ENCODE data around the gene NSD1.
A peak's percentile ranks its signal among the peaks of the same experiment; 100 is the strongest.

NSD1 gene

DNA sequence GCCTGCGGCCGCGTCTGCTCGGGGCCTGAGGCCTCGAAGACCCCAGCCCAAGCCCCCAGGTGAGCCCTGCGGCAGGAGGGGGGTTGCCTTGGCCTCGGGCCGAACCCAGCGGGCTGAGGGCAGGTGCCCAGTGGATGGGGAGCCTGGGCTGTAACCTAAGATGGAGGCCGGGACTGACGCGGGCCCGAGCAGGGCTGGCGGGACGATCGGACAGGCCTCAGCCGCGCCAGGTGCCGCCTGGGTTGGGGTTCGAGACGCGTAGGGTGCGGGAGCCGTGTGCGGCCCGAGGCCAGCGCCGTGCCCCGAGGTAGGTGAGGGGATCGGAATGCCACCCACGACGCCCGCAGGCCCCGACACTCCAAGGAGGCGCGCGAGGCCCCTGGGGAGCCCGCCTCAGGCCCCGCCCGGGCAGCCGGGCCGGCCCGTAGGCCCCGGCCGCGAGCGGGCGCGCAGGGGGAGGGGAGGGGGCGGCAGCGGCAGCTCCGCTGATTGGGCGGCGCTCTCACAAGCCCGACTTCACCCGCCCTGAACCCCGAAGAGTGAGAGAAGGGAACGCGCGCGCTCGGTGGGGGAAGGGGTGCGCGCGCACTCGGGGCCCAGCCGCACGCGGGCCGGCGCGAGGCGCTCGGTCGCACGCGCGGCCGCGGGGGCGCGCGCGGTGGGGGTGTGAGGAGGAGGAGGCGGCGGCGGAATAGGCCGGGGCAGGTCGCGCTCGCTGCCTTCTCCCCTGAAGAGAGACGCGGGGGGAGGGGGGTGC is at the start of gene NSD1:
TSS of gene NSD1 (plus strand) at position 678 of the 757 bp plus-strand sequence. CDS start 1,331 bp downstream, outside the sequence.
- peaks cover 26 to 42% of the 10 kb centered on the region in 2 donors for H3K4me1 Mint-ChIP-seq
- H3K27ac Mint-ChIP-seq, result peak within 1 kb of the TSS; percentile 93
- DNase-seq, result peak; percentile 86
- H3K36me3 Mint-ChIP-seq, result peaks cover 12 to 14% of the 10 kb centered on the region in 2 donors
- H3K9me3 Mint-ChIP-seq, result no peaks in the 10 kb centered on the region
- peak within 1 kb of the TSS; percentile 89 to 91 for H3K4me3 Mint-ChIP-seq
- H3K27me3 Mint-ChIP-seq, result no peaks in the 10 kb centered on the region
- peak; percentile 75 to 79 for ATAC-seq (replicated peaks)

DNA sequence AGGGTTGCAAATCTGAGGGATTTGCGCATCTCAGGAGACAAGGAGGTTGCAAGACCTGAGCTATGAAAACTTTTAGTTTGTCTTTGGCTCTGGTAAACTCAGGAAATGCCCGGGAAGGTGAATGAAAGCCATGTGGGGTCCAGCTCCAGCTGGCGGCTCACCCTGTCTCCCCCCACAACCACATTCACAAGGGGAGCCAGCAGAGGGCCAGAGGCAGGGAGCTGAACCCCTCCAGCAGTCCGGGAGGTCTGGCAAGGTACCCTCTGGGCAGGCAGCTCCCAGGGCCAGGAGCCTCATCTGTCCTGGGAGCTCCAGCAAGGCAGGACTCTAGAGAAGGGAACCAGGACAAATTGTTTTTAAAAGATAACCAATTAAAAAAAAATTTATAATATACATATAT is 49.4 kb upstream of the NSD1 start:
- H3K4me1 Mint-ChIP-seq, result peaks cover 19 to 22% of the 10 kb centered on the region in 2 donors

GRCh38 chr5:177085985-177086653 is 47.5 kb upstream of the NSD1 start:
- ATAC-seq (replicated peaks) (no peak), DNase-seq (peak; percentile 12)
- Mint-ChIP-seq H3K4me3 (peak overlapping the region; percentile 72 to 73), H3K27ac (peak overlapping the region; percentile 0), H3K9me3 (no peaks in the 10 kb centered on the region), H3K36me3 (no peaks in the 10 kb centered on the region), H3K27me3 (peaks cover 17 to 28% of the 10 kb centered on the region in 2 donors), H3K4me1 (peaks cover 19 to 22% of the 10 kb centered on the region in 2 donors)

More for the DNA sequence above, 49.4 kb upstream of the NSD1 start:
- no peak for ATAC-seq (replicated peaks)
- Mint-ChIP-seq H3K27me3 (peaks cover 14 to 28% of the 10 kb centered on the region in 2 donors), H3K27ac (no peak overlapping the region), H3K4me3 (no peak overlapping the region), H3K36me3 (no peaks in the 10 kb centered on the region), H3K9me3 (no peaks in the 10 kb centered on the region)
- no peak for DNase-seq

DNA sequence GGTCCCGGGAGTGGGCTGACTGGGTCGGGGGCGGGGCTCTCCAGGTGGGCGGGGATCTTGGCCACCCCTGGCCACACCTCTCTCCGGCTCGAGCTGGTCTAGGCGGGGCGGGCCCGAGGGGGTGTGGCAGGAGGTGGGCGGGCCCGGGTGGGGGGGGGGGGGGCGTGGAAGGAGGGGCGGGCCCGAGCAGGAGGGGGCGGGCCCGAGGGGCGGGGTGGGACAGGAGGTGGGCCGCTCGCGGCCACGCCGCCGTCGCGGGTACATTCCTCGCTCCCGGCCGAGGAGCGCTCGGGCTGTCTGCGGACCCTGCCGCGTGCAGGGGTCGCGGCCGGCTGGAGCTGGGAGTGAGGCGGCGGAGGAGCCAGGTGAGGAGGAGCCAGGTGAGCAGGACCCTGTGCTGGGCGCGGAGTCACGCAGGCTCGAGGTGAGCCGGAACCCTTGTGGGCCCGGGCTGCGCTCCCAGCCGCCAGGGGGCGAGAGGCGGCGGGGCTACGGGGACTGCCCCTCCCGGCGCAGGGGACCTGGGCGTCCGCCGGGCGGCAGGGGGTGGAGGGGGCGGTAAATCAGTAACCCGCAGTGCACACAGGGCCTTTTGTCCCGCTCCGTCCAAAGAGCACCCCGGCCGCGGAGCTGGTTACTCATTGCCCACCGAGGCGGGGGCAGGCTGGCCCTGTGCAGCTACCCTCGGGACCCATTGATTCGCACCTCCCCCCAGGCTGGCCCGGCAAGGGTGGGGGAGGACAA is 46.7 kb upstream of the NSD1 start, which contains the start of gene FGFR4:
TSS of gene FGFR4 (plus strand) at position 262 of the 744 bp plus-strand sequence. CDS start 2,688 bp downstream, outside the sequence.
- H3K4me1 Mint-ChIP-seq, result peaks cover 19 to 22% of the 10 kb centered on the region in 2 donors
- no peaks in the 10 kb centered on the region for H3K36me3 Mint-ChIP-seq
- peaks cover 17 to 28% of the 10 kb centered on the region in 2 donors for H3K27me3 Mint-ChIP-seq
- H3K9me3 Mint-ChIP-seq, result no peaks in the 10 kb centered on the region
- DNase-seq (peak; percentile 53), ATAC-seq (replicated peaks) (peak; percentile 83 to 85)
- peak within 1 kb of the TSS; percentile 0 for H3K27ac Mint-ChIP-seq
- peak within 1 kb of the TSS; percentile 72 to 73 for H3K4me3 Mint-ChIP-seq

DNA sequence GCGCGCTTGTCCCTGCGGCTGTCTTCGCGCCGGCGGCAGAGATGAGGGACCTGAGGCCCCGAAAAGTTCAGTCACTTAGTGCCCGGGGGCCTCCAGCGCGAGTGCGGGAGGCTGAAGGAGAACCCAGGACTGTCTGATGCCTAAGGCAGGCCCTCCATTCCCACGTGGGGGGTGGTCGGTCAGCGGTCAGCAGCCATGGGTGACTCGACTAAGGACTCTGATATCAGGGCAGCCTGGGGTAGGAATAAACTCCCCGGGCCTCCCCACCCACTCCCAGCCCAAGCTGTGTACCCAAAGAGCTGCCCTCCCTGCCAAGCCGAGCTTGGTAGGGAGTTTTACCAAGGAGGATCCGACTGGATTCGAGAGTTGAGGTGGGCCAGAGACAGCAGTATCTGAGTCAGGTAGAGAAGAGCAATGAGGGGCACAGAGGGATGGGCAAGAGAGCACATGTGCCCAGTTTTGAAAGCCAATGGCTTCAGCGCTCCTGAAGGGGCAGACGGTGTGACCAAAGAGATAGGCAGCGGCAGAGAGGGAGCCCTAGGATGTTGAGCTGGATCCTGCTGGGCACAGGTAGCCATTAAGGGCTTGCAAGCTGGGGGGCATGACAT is 46.1 kb upstream of the NSD1 start:
- Mint-ChIP-seq H3K27ac (no peak overlapping the region), H3K9me3 (no peaks in the 10 kb centered on the region), H3K27me3 (peaks cover 17 to 26% of the 10 kb centered on the region in 2 donors), H3K4me3 (peak overlapping the region in 1 of 2 donors; percentile 1), H3K36me3 (no peaks in the 10 kb centered on the region), H3K4me1 (peaks cover 19 to 22% of the 10 kb centered on the region in 2 donors)
- DNase-seq, result no peak
- no peak for ATAC-seq (replicated peaks)

DNA sequence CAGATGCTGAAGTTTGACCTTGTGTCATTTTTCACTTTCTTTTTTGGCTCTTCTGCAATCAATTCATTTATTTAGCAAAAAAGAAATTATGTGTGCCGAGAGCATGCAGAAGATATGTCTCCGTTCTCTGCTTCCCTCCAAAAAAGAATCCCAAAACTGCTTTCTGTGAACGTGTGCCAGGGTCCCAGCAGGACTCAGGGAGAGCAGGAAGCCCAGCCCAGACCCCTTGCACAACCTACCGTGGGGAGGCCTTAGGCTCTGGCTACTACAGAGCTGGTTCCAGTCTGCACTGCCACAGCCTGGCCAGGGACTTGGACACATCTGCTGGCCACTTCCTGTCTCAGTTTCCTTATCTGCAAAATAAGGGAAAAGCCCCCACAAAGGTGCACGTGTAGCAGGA is 44.4 kb upstream of the NSD1 start:
- DNase-seq, result no peak
- ATAC-seq (replicated peaks), result no peak
- Mint-ChIP-seq H3K27me3 (peaks cover 9 to 14% of the 10 kb centered on the region in 2 donors), H3K4me1 (peaks cover 17 to 22% of the 10 kb centered on the region in 2 donors), H3K4me3 (no peak overlapping the region), H3K27ac (no peak overlapping the region), H3K36me3 (no peaks in the 10 kb centered on the region), H3K9me3 (no peaks in the 10 kb centered on the region)

DNA sequence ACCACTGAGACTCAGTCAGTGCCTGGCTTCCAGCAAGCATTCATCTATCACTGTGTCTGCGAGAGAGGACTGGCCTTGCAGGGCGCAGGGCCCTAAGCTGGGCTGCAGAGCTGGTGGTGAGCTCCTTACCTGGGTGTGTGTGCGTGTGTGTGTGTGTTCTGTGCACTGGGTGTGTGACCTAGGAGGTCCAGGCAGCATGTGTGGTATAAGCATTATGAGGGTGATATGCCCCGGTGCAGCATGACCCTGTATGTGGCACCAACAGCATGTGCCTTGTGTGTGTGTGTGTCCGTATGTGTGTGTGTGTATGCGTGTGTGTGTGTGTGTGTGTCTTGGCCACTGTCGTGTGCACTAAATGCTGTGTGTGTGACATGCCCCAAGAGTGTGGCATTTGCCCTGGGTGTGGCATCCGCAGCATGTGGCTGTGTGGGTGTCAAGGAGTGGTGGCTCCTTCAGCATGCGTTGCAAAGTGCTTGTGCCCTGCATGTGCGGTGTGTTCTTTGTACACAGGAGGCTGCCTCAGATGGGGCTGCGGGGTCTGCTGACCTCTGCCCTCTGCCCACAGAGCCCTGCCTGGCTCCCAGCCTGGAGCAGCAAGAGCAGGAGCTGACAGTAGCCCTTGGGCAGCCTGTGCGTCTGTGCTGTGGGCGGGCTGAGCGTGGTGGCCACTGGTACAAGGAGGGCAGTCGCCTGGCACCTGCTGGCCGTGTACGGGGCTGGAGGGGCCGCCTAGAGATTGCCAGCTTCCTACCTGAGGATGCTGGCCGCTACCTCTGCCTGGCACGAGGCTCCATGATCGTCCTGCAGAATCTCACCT is 43.5 kb upstream of the NSD1 start:
- DNase-seq, result no peak
- no peak for ATAC-seq (replicated peaks)
- Mint-ChIP-seq H3K27ac (no peak overlapping the region), H3K9me3 (no peaks in the 10 kb centered on the region), H3K27me3 (peaks cover 8 to 12% of the 10 kb centered on the region in 2 donors), H3K4me1 (peaks cover 17 to 21% of the 10 kb centered on the region in 2 donors), H3K36me3 (no peaks in the 10 kb centered on the region), H3K4me3 (no peak overlapping the region)

DNA sequence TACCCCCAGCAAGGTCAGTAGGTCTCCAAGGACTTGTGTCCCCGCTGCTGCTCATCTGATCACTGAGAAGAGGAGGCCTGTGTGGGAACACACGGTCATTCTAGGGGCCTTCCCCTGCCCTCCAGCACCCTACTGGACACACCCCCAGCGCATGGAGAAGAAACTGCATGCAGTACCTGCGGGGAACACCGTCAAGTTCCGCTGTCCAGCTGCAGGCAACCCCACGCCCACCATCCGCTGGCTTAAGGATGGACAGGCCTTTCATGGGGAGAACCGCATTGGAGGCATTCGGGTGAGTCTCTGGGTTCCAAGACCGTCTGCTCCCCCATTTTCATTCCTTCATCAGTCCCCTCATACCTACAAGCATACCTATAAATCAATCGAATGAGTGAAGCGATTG is 42.8 kb upstream of the NSD1 start:
- no peak for ATAC-seq (replicated peaks)

DNA sequence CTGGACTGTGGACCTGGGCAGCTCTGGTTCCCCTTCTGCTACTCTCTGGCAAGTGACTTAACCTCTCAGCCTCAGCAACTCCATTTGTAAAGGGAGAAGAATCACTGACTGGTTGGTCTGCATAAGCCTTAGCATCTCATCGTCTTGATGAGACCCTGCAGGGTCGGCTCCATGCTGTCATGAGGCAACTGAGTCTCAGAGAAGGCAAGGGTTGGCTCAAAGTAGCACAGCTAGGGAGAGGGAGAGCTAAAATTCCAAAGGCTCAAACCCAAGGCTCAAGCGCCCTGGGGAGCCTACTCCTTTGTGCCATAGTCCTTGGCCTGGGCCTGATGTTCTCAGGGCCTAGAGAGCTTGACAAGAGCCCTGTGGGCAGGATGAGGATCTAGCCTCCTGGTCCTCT is 42.3 kb upstream of the NSD1 start:
- no peak for DNase-seq
- Mint-ChIP-seq H3K27me3 (peaks cover 8 to 12% of the 10 kb centered on the region in 2 donors), H3K36me3 (no peaks in the 10 kb centered on the region), H3K4me3 (no peak overlapping the region), H3K27ac (no peak overlapping the region), H3K4me1 (peaks cover 7 to 9% of the 10 kb centered on the region in 2 donors), H3K9me3 (no peaks in the 10 kb centered on the region)
- no peak for ATAC-seq (replicated peaks)

More for the DNA sequence above, 42.8 kb upstream of the NSD1 start:
- Mint-ChIP-seq H3K9me3 (no peaks in the 10 kb centered on the region), H3K27ac (no peak overlapping the region), H3K36me3 (no peaks in the 10 kb centered on the region), H3K27me3 (peaks cover 8 to 12% of the 10 kb centered on the region in 2 donors), H3K4me1 (peaks cover 11 to 14% of the 10 kb centered on the region in 2 donors), H3K4me3 (no peak overlapping the region)
- DNase-seq, result no peak

GRCh38 chr5:177092178-177093081 is 41.1 kb upstream of the NSD1 start:
- H3K4me3 Mint-ChIP-seq, result no peak overlapping the region
- no peaks in the 10 kb centered on the region for H3K36me3 Mint-ChIP-seq
- no peak for ATAC-seq (replicated peaks)
- no peak for DNase-seq
- no peaks in the 10 kb centered on the region for H3K9me3 Mint-ChIP-seq
- H3K27ac Mint-ChIP-seq, result no peak overlapping the region
- H3K27me3 Mint-ChIP-seq, result peaks cover 8 to 11% of the 10 kb centered on the region in 2 donors
- peaks cover 3 to 4% of the 10 kb centered on the region in 2 donors for H3K4me1 Mint-ChIP-seq

DNA sequence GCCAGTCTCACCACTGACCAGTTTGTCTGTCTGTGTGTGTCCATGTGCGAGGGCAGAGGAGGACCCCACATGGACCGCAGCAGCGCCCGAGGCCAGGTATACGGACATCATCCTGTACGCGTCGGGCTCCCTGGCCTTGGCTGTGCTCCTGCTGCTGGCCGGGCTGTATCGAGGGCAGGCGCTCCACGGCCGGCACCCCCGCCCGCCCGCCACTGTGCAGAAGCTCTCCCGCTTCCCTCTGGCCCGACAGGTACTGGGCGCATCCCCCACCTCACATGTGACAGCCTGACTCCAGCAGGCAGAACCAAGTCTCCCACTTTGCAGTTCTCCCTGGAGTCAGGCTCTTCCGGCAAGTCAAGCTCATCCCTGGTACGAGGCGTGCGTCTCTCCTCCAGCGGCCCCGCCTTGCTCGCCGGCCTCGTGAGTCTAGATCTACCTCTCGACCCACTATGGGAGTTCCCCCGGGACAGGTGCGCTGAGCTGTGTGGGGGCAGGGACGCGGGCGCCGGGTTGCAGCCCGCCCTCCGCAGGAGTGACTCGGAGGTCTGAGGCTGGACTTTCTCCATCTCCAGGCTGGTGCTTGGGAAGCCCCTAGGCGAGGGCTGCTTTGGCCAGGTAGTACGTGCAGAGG is 40.4 kb upstream of the NSD1 start:
- no peaks in the 10 kb centered on the region for H3K36me3 Mint-ChIP-seq
- H3K4me3 Mint-ChIP-seq, result no peak overlapping the region
- no peaks in the 10 kb centered on the region for H3K4me1 Mint-ChIP-seq
- no peak for DNase-seq
- no peak overlapping the region for H3K27ac Mint-ChIP-seq
- H3K9me3 Mint-ChIP-seq, result no peaks in the 10 kb centered on the region
- peaks cover 3% of the 10 kb centered on the region in 2 donors for H3K27me3 Mint-ChIP-seq
- no peak for ATAC-seq (replicated peaks)

DNA sequence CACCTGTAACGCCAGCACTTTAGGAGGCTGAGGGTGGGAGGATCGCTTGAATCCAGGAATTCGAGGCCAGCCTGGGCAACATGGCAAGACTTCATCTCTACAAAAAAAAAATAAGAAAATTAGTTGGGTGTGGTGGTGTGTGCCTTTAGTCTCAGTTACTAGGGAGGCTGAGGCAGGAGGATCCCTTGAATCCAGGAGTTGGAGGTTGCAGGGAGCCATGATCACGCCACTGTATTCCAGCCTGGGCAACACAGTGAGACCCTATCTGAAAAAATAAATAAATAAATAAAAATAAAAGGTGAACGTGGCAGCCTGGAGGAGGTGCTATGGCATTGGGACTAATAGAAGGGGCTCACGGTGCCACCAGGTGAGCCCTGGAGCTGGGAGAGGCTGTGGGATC is 39.8 kb upstream of the NSD1 start:
- Mint-ChIP-seq H3K27ac (no peak overlapping the region), H3K27me3 (peaks cover 0 to 3% of the 10 kb centered on the region in 2 donors), H3K4me1 (no peaks in the 10 kb centered on the region), H3K36me3 (no peaks in the 10 kb centered on the region), H3K9me3 (no peaks in the 10 kb centered on the region), H3K4me3 (no peak overlapping the region)
- no peak for ATAC-seq (replicated peaks)
- DNase-seq, result no peak

Measured in stimulated activated naive B cell treated with anti-CD40 and anti-IgM and Interleukin-4, amounts not matched to agents 10 μg/mL and 1 μg/mL and 100 μg/mL, for 72 hours (primary cell).